HG02571 (cell line): ENCODE results near the gene FGD4.

Experiments used
- ATAC-seq: cut with Tn5 transposase; IDR thresholded peaks from one replicate; pipeline ENCODE4 v1.9.1; 2021; ENCODE audit warnings: mild to moderate bottlenecking, moderate library complexity; ENCODE audit not compliant: unreplicated experiment

The FGD4 gene

GRCh38 chr12:32399370-32400113 lies at the start of gene FGD4:
Gene FGD4 (plus strand): TSS chr12:32399558.
- peak; percentile 91 for ATAC-seq

- ATAC-seq, result no peak
These were observed 45.8 kb upstream of the FGD4 start for GRCh38 chr12:32353540-32353939.

GRCh38 chr12:32357601-32358249 lies 41.6 kb upstream of the FGD4 start:
- no peak for ATAC-seq

GRCh38 chr12:32360956-32361355 lies 38.4 kb upstream of the FGD4 start:
- ATAC-seq, result no peak

GRCh38 chr12:32362892-32363291 lies 36.5 kb upstream of the FGD4 start:
- no peak for ATAC-seq

- no peak for ATAC-seq
These were observed 33.8 kb upstream of the FGD4 start for GRCh38 chr12:32365473-32366064.

- no peak for ATAC-seq
These were observed 32.6 kb upstream of the FGD4 start for GRCh38 chr12:32366714-32367113.

GRCh38 chr12:32367381-32367780 lies 32.0 kb upstream of the FGD4 start:
- ATAC-seq, result no peak

GRCh38 chr12:32369202-32369601 lies 30.2 kb upstream of the FGD4 start:
- ATAC-seq, result no peak

GRCh38 chr12:32377344-32378055 lies 21.9 kb upstream of the FGD4 start:
- no peak for ATAC-seq

- no peak for ATAC-seq
These were observed 20.1 kb upstream of the FGD4 start for GRCh38 chr12:32379213-32379612.

GRCh38 chr12:32379667-32380066 lies 19.7 kb upstream of the FGD4 start:
- ATAC-seq, result no peak

- no peak for ATAC-seq
These were observed 17.1 kb upstream of the FGD4 start for GRCh38 chr12:32382226-32382625.

- no peak for ATAC-seq
These were observed 8.7 kb upstream of the FGD4 start for GRCh38 chr12:32390572-32391219.

GRCh38 chr12:32395026-32395425 lies 4.3 kb upstream of the FGD4 start:
- no peak for ATAC-seq

GRCh38 chr12:32397696-32398095 lies 1.7 kb upstream of the FGD4 start:
- ATAC-seq, result no peak

GRCh38 chr12:32398181-32398580 lies 1.2 kb upstream of the FGD4 start:
- ATAC-seq, result no peak

- no peak for ATAC-seq
These were observed 465 bp upstream of the FGD4 start for GRCh38 chr12:32398816-32399369.

- ATAC-seq, result no peak
These were observed 835 bp downstream of the FGD4 start for GRCh38 chr12:32400114-32400672.

- ATAC-seq, result no peak
These were observed 1.5 kb downstream of the FGD4 start for GRCh38 chr12:32400866-32401265.
